Measurements from ENCODE around the gene C8A.

Gene C8A

DNA sequence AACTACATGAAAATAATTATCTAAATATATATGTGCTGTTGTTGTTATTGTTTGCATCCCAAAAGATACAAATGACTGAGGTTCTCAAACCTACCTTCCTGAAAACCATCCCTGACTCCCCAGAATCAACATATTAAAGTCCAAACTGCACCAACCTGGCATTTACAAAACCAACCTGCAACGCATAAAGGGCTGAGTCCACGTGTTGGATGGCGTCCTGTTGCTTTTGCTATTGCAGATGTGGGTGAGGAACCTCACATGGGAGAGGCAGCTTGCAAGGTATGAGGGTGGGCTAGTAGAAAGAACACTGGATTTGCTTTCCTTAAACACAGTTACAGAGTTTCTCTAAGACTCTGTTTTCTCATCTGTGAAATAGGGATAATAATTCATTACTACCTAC is 112.8 kb downstream of the C8A start:
- no peak for DNase-seq (ENCODE audit: low read depth)
